ENCODE results near the gene HSFX1.
"Not testable (repeated sequence)": the region's sequence is repeated elsewhere in the genome, so short reads cannot be mapped to it uniquely, and the experiment has no call there.

GRCh38 chrX:149746390-149747007 is 27.4 kb upstream of the HSFX1 start:
- TF ChIP-seq CTCF, EP300 (IDR thresholded peaks at IDR 0.05): not testable (repeated sequence)

Data from suprapubic skin (tissue), 3 donors.